Right atrium auricular region (tissue), 2 donors: ENCODE results near the gene DNAAF9. TPM values are rescaled to one million over a fixed set of nuclear protein-coding genes. Genes with fewer than 3 reads are reported as not detected.

ENCODE experiments used
- DNase-seq: peaks from one replicate; pipeline ENCODE4 v3.0.0-alpha.2; 2019; ENCODE audit warnings: low spot score
- H3K27ac ChIP-seq, 2 donors: fragments of 200-600 bp; sonication (generic); 1 replicate in 1 of 2; 2 replicates in 1 of 2; pipeline ENCODE4 v1.5.1; 2016 to 2019
- H3K27me3 ChIP-seq, 2 donors: fragments of 200-600 bp; sonication (generic); one replicate each; pipeline versions ENCODE4 v1.5.1 to v1.6.0; 2017 to 2019
- H3K36me3 ChIP-seq: fragments of 200-600 bp; sonication (generic); one replicate; pipeline ENCODE4 v1.5.1; 2016
- H3K4me1 ChIP-seq, 2 donors: fragments of 200-600 bp; sonication (generic); one replicate each; pipeline versions ENCODE4 v1.5.1 to v1.6.0; 2017 to 2019
- H3K4me3 ChIP-seq, 2 donors: fragments of 200-600 bp; sonication (generic); 1 replicate in 1 of 2; 2 replicates in 1 of 2; pipeline ENCODE4 v1.5.1; 2017 to 2019; ENCODE audit warnings: mild to moderate bottlenecking in 1 of 2, moderate library complexity in 1 of 2
- H3K9me3 ChIP-seq, 2 donors: fragments of 200-600 bp; sonication (generic); one replicate each; pipeline ENCODE4 v1.5.1; 2019
- CTCF ChIP-seq, 2 donors: fragments of 200-600 bp; sonication (generic); IDR thresholded peaks; one replicate each; pipeline ENCODE4 v1.5.1; 2019; ENCODE audit warnings: antibody characterized with exemption in 2 of 2
- total RNA-seq, 2 donors: library from RNA; depleted of rRNA; stranded (reverse); fragments of >200 nt; gene quantifications; one replicate each; pipeline ENCODE4 v1.1.0, GENCODE V29; 2016

Gene DNAAF9
- total RNA-seq, 2 donors from 2014 or later: 13.4 to 19.2 TPM

- Histone ChIP-seq H3K4me1 (peaks cover 0 to 2% of the 10 kb centered on the region in 2 donors), H3K4me3 (no peak overlapping the region), H3K27ac (no peak overlapping the region), H3K36me3 (no peaks in the 10 kb centered on the region), H3K27me3 (no peaks in the 10 kb centered on the region), H3K9me3 (no peaks in the 10 kb centered on the region)
- DNase-seq: no peak
- TF ChIP-seq CTCF (IDR thresholded peaks at IDR 0.05): no peak
These were observed 6.7 kb upstream of the DNAAF9 start for GRCh38 chr20:3414122-3414521.

GRCh38 chr20:3413393-3413889 is 6.0 kb upstream of the DNAAF9 start:
- TF ChIP-seq CTCF (IDR thresholded peaks at IDR 0.05): no peak
- no peaks in the 10 kb centered on the region for H3K36me3 ChIP-seq

GRCh38 chr20:3412600-3413392 is 5.3 kb upstream of the DNAAF9 start:
- no peak for TF ChIP-seq CTCF (IDR thresholded peaks at IDR 0.05)
- Histone ChIP-seq H3K4me3 (no peak overlapping the region), H3K27me3 (no peaks in the 10 kb centered on the region), H3K9me3 (no peaks in the 10 kb centered on the region), H3K4me1 (peaks cover 0 to 5% of the 10 kb centered on the region in 2 donors), H3K27ac (no peak overlapping the region), H3K36me3 (no peaks in the 10 kb centered on the region)
- DNase-seq: no peak

More at GRCh38 chr20:3413393-3413889, 6.0 kb upstream of the DNAAF9 start:
- Histone ChIP-seq H3K4me1 (peaks cover 0 to 5% of the 10 kb centered on the region in 2 donors), H3K9me3 (no peaks in the 10 kb centered on the region), H3K27me3 (no peaks in the 10 kb centered on the region), H3K4me3 (no peak overlapping the region), H3K27ac (no peak overlapping the region)
- no peak for DNase-seq

- DNase-seq: no peak
- H3K9me3 ChIP-seq: no peaks in the 10 kb centered on the region
- H3K4me1 ChIP-seq: peaks cover 0 to 19% of the 10 kb centered on the region in 2 donors
- H3K4me3 ChIP-seq: no peak overlapping the region
- no peak for TF ChIP-seq CTCF (IDR thresholded peaks at IDR 0.05)
- no peaks in the 10 kb centered on the region for H3K36me3 ChIP-seq
- no peak overlapping the region for H3K27ac ChIP-seq
- H3K27me3 ChIP-seq: no peaks in the 10 kb centered on the region
These were observed 3.0 kb upstream of the DNAAF9 start for GRCh38 chr20:3410464-3410863.

GRCh38 chr20:3409417-3409816 is 1.9 kb upstream of the DNAAF9 start:
- Histone ChIP-seq H3K4me1 (peaks cover 0 to 25% of the 10 kb centered on the region in 2 donors), H3K4me3 (peak overlapping the region in 1 of 2 donors; percentile 98), H3K27ac (peak overlapping the region; percentile 96 to 98), H3K27me3 (no peaks in the 10 kb centered on the region), H3K9me3 (no peaks in the 10 kb centered on the region), H3K36me3 (no peaks in the 10 kb centered on the region)
- no peak for TF ChIP-seq CTCF (IDR thresholded peaks at IDR 0.05)
- DNase-seq: no peak
